Cerebellar nuclear complex (tissue), 1 donor: ENCODE results near the gene CCDC157.

Experiments
- DNase-seq, 2 experiments: peaks; one replicate each; lab custom pipeline; 2025; lab: John Stamatoyannopoulos, UW

CCDC157 gene

GRCh38 chr22:30356449-30357235 is at the start of gene CCDC157, which contains the start of gene SF3A1:
Gene CCDC157 (plus strand): TSS chr22:30357007. CDS start chr22:30366001, 8,994 bp downstream.
Gene SF3A1 (minus strand): TSS chr22:30356894. CDS start chr22:30356792, 102 bp downstream.
- peak in 1 of 2 experiments; percentile 64 for DNase-seq

DNA sequence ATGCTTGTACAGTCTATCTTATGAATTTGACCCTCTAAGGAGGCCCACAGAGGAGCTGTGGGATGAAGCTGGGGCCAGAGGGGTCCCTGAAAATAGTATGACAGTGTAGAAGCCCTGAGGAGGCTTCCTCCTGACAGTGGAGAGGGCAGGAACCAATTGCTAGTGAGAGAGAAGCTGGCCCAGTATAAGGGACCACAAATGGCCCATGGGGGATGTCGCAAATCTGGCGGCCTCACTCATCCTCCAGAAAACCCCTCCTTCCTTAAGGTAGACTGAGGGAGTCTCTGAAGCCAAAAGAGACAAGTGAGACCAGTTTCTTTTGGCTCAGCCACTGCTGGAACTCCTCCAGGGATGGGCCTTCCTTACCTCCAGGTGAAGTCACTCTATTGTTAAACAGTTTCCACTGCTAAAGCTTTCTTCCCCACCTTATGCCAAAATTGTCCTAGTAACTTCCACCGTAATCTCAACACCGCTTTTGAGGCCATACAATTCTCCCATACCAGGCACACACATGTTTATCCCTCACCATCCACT is 49.7 kb upstream of the CCDC157 start:
- no peak for DNase-seq

DNA sequence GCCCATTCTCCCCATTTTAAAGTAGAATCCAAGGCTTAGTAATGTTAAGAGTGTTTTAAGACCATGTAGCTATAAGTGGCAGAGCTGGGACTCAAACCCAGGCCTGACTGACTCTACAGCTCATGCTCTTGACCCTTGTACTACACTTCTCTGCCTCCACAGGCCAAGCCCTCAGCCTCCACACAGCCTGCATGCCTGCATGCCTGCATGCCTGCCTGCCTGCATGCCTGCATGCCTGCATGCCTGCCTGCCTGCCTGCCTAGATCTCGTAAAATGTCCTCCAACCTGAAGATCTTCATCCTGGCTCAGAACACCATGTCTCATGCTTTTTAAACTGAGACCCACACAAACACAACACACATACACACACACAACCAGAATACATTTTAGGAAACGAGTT is 48.7 kb upstream of the CCDC157 start:
- DNase-seq = no peak

DNA sequence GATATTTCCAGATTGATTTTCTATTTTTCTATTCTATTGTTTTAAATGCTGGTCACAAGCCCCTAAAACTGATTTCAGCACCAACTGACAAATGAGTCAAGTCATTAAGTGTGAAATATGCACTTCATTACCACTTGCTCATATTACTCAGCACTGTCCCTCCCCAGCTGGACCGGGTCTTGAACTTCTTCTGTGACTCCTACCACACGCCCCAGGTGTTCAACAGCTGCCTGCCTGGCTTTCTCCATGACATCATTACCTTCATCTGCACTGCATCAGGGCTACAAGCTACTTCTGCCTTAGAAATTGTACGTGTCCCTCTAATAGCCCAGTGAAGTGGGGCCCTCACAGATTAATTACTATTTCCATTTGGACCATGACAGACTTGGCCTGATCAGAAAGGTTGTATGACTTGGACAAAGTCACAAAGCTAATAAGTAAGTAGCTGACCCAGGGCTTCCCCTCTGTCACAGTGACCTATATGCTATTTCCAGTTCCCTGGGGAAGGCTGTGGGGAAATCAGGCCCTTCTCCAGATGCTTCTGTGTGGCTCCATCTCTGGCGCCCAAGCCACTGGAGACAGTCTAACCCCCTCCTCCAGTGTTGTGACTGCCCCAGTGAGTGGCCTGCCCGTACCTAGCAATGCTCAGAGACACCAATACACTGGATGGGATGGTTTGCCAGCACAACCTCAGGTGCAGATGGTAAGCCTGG is 48.1 kb upstream of the CCDC157 start:
- DNase-seq = no peak

- no peak for DNase-seq
Measured at GRCh38 chr22:30309951-30310741, 46.7 kb upstream of the CCDC157 start.

GRCh38 chr22:30310881-30311771 is 45.7 kb upstream of the CCDC157 start:
- DNase-seq = no peak

DNA sequence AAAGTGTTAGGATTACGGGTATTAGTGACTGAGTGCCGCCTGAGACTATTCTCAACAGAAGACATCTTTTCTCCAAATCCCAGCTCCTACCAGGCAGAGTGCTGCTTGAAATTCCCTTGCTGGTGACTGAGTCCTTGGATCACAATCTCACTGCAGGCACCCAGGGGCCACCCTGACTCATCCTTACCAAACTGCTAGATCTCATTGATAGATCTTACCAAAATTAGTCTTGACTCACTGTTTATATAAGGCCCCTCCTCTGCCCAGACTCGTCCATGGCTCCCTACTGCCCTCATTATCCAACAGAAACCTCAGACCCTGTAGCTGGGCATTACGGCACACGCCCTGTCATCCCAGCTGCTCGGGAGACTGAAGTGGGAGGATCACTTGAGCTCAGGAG is 44.8 kb upstream of the CCDC157 start:
- no peak for DNase-seq

DNA sequence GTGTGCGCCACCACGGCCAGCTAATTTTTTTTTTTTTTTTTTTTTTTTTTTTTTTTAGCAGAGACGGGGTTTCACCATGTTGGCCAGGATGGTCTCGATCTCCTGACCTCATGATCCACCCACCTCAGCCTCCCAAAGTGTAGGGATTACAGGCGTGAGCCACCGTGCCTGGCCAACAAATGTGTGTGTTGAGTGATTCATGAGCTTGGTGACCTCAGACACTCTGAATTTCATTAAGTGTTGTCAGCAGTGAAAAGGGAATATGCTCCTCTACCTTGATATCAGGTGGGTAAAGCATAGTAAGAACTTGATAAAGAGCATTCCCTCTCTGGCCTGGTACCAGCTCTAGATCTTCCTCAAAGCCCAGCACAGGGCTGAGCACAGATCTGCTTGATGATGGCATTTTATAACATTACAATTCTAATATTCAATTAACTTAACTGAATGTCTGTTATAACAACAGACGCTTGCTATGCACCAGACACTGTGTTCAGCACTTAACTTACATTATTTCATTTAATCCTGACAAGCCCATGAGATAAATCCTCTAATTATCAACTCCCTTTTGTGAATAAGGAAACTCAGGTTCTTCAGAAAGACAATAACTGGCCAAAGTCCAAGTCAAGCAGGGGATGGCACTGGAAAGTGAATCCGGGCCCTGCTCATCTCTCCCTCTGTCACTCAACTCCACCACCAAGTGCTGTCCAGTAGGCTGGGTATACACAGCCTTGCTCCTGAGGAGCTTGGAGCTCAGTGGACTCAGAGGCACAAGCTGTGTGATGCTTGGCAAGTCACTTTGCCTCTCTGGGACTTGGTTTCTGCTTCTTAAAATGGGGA is 43.1 kb upstream of the CCDC157 start:
- no peak for DNase-seq

- DNase-seq = no peak
Measured at GRCh38 chr22:30314915-30315314, 41.9 kb upstream of the CCDC157 start.

- DNase-seq = no peak
Measured at GRCh38 chr22:30315962-30316576, 40.7 kb upstream of the CCDC157 start.

DNA sequence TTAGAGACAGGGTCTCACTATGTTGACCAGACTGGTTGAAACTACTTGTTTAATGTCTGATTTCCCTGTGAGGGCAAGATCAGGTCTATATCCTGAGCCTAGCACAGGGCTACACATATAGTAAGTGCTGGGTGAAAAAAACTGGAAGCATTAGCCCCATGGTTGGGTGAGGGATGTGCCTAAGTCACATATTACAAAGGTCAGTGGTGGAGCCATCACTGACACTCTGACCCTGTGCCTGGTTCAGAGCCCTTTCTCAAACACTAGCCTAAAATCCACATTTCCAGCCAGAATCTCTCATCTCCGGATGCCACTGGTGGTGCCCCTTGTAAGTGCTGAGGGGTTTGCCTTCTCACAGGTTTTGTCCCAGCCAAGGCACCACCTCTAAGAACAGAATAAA is 39.0 kb upstream of the CCDC157 start:
- DNase-seq = no peak

DNA sequence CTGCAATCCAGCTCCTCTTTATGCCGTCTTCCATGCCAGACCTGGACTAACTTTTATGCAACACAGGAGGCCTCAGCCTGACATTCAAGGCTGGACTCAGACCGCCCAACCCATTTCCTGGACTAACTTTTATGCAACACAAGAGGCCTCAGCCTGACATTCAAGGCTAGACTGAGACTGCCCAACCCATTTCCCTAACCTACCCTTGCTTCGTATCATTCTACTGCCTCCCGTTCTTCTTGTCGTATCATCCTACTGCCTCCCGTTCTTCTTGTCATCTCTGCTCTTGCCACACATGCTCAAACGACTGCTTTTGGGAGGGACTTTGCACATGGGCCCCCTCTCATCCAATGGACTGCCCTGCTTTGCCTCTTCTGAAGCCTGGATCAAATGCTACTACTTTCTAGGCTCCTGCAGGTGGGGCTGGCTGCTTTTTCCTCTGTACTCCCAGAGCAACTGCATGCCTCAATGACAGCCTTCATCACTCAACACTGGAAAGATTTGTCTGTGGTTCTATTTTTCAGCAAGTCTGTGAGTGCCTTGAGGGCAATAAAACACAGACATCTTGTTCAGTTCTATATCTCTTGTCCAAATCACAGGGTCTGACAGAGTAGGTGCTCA is 37.9 kb upstream of the CCDC157 start:
- no peak for DNase-seq

DNA sequence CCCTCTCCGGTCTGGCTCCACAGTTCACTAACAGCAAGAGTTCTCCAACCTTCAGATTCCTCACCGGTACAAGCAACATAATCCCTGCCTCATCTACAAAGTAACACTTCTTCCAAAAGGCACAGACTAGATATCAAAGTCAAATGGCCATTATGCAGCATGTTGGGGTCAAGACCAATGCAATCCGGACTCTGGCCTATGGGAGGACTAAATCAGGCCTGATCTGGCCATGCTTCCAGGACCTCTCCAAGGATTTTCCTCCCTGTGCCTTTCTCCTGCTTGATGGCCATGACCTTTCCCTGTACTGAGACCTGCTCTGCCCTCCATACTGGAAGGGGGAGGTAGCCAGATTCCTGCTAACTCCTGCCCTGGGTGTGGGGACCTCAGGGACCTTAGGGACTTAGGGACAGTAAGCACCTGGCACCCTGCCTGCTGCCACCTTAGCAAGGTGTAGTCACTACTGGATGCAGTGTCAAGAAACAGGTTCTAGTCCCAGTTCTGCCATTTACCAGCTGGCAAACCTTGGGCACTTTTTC is 36.7 kb upstream of the CCDC157 start:
- no peak for DNase-seq

DNA sequence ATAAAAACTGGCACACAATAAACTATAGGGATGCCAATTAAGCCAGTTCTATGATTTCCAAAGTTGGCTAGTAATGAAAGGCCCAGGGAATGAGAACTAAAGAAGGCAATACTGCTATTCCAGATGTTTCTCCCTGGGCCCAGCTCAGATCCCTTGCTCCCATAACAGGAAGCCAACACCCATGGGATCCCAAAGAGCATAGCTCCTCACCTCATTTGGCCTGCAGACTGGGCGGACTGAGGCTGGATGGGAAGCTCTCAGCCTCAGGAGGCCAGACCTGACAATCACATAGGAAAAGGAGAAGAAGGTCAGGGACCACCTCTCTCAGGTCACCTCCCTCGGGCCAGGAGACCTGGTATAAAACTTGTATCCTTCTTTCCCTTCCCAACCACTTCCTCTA is 35.3 kb upstream of the CCDC157 start:
- DNase-seq = no peak

DNA sequence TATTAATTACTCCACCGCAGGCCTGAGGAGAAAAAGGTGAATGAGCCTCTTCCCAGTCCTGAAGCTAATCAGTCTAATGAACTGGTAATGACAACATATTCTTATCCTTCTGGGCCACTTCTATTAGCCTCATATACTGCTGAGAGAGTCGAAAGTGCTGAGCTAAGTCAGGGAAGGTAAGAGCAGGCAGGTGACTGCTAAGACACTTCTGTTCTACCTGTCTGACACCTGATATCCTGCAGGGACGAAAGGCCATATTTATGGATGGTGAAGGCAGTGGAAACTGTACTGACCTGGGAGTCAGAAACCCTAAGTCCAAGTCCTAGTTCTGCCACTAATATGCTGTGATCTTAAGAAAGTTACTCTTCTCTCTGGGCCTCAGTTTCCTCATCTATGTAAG is 33.6 kb upstream of the CCDC157 start:
- no peak for DNase-seq

DNA sequence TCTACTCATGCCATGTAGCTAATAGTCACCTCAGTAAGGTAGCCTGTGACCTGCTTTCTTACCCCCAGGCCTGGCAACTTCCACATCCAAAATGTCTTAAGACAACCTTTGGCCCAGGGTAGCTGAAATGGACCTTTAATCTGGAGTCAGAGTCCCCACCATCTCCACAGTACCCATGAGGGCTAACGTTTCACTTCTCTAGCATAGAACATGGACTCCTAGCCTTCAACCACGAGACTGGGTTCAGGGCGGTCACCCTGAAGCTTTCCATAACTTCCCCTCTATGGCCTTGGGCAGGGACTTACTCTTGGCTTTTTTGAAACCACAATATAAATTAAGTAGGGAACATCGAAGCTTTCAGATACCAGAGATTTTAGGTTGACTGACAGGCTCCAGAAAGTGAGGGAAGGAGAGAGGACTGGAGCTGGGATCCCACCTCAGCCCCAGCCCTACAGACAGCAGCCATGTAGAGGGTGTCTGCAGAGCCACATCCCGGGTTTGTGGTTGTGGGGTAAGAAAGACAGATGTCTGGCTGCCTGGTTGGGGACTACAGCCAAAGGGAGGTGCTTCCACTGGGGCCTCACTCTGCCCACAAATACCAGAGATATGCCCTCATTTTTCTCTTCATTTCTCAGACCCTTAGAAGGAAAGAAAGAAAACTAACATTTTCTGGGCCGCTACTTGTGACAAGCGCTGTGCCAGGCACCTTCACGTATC is 32.6 kb upstream of the CCDC157 start:
- no peak for DNase-seq

GRCh38 chr22:30325065-30325720 is 31.6 kb upstream of the CCDC157 start:
- no peak for DNase-seq

DNA sequence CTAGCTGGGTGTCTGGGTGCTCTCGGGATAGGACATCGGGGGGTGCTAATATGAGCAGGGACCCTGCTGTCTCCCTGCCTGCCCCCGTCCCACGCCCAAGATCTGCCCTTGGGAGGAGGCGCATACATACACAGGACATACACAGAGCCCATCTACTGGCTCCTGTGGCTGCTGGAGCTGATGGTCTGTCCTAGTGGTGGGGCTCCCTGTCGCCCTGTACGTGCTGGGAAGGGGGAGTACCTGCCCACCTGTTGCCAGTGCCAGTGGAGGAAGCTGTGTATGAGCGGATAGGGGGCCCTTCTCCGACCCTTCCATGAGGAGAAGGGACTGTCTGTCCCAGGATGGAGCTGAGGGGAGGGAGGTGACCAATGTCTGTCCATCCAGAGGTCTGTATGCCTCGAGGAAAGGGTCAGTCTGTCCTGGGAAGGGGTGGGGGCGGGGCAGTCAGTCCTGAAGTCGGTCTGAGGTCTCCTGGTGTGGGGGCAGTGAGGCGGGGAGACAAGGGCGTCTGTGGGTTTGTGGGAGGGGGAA is 31.0 kb upstream of the CCDC157 start:
- no peak for DNase-seq
